Body of pancreas (tissue), 4 donors: ENCODE data around the gene DUSP5. TPM values are rescaled to one million over a fixed set of nuclear protein-coding genes. Genes with fewer than 3 reads are reported as not detected.
A peak's percentile ranks its signal among the peaks of the same experiment; 100 is the strongest.

Experiments
- ATAC-seq: fragments of 150-250 bp; one replicate; pipeline ENCODE4 v1.9.1; 2016
- DNase-seq, 4 donors: peaks; one replicate each; pipeline ENCODE4 v3.0.0-alpha.2; 2019
- H3K27ac ChIP-seq, 4 donors: fragments of 200-600 bp; sonication (generic); 1 replicate in 3 of 4; 2 replicates in 1 of 4; pipeline versions ENCODE4 v1.5.1 to v1.6.1; 2016 to 2019; ENCODE audit warnings: mild to moderate bottlenecking in 1 of 4, mixed read lengths in 1 of 4, moderate library complexity in 1 of 4
- H3K27me3 ChIP-seq, 2 donors: fragments of 200-600 bp; sonication (generic); one replicate each; pipeline ENCODE4 v1.6.0; 2016; ENCODE audit warnings: mild to moderate bottlenecking in 1 of 2
- H3K36me3 ChIP-seq, 2 donors: fragments of 200-600 bp; sonication (generic); replicated peaks in 1 of 2; 2 replicates each; pipeline ENCODE4 v1.5.1; 2016; ENCODE audit warnings: low read depth in 2 of 2; ENCODE audit not compliant: insufficient read depth in 1 of 2
- H3K4me1 ChIP-seq: fragments of 200-600 bp; sonication (generic); one replicate; pipeline ENCODE4 v1.6.0; 2016
- H3K4me3 ChIP-seq, 2 donors: fragments of 200-600 bp; sonication (generic); 1 replicate in 1 of 2; 2 replicates in 1 of 2; pipeline ENCODE4 v1.5.1; 2016 to 2019
- H3K9me3 ChIP-seq, 3 donors: fragments of 200-600 bp; sonication (generic); 1 replicate in 2 of 3; 2 replicates in 1 of 3; pipeline ENCODE4 v1.5.1; 2016
- CTCF ChIP-seq, 7 experiments: fragments of 450-650 bp in 4 of 7; fragments of 200-600 bp in 3 of 7; sonication (generic) in 3 of 7; IDR thresholded peaks; one replicate each; pipeline ENCODE4 v1.5.1; 2016 to 2019; ENCODE audit warnings: antibody characterized with exemption in 7 of 7
- POLR2A ChIP-seq, 3 donors: fragments of 450-650 bp; IDR thresholded peaks; one replicate each; pipeline ENCODE4 v1.6.1; 2016; ENCODE audit warnings: antibody characterized with exemption in 3 of 3, mild to moderate bottlenecking in 2 of 3
- WGBS, 2 donors: methylation state at CpG; one replicate each; pipeline ENCODE4 v1.1.5; 2017; 5-methylcytosine and 5-hydroxymethylcytosine counted together
- intact Hi-C: fragments of 100-400 bp; cut with DNase I; formaldehyde crosslinking; loops from one replicate; pipeline ENCODE4 v1.15.1; 2023
- total RNA-seq, 2 donors: library from RNA; depleted of rRNA; stranded (reverse); fragments of >200 nt; gene quantifications; one replicate each; pipeline ENCODE4 v1.1.0, GENCODE V29; 2016

DUSP5 gene
- total RNA-seq, 2 donors from 2014 or later = 6.2 to 9.2 TPM

- WGBS, 2 donors = 76 to 80% methylated on average over 6 of the region's 6 CpGs
- intact Hi-C loops = no loop called here
- TF ChIP-seq POLR2A (IDR thresholded peaks at IDR 0.05) (no peak), CTCF (IDR thresholded peaks at IDR 0.05) (no peak)
- H3K4me1 ChIP-seq = peaks cover 38% of the 10 kb centered on the region
- no peaks in the 10 kb centered on the region for H3K9me3 ChIP-seq
- ATAC-seq (no peak), DNase-seq (no peak)
- H3K36me3 ChIP-seq = no peaks in the 10 kb centered on the region
- H3K27me3 ChIP-seq = no peaks in the 10 kb centered on the region
- no peak overlapping the region for H3K4me3 ChIP-seq
- H3K27ac ChIP-seq = peak overlapping the region in 2 of 4 donors; percentile 5 to 80
These were observed 7.5 kb downstream of the DUSP5 start for GRCh38 chr10:110505130-110505770.

GRCh38 chr10:110506448-110506847 lies 8.7 kb downstream of the DUSP5 start:
- ATAC-seq (no peak), DNase-seq (no peak)
- WGBS, 2 donors = 92 to 94% methylated on average over 2 of the region's 2 CpGs
- H3K27ac ChIP-seq = no peak overlapping the region
- peaks cover 28% of the 10 kb centered on the region for H3K4me1 ChIP-seq
- TF ChIP-seq CTCF (IDR thresholded peaks at IDR 0.05) (no peak), POLR2A (IDR thresholded peaks at IDR 0.05) (no peak)
- no peak overlapping the region for H3K4me3 ChIP-seq
- no peaks in the 10 kb centered on the region for H3K27me3 ChIP-seq
- intact Hi-C loops = no loop called here
- H3K36me3 ChIP-seq = no peaks in the 10 kb centered on the region
- H3K9me3 ChIP-seq = no peaks in the 10 kb centered on the region

GRCh38 chr10:110507346-110507745 lies 9.6 kb downstream of the DUSP5 start:
- Histone ChIP-seq H3K4me3 (no peak overlapping the region), H3K36me3 (no peaks in the 10 kb centered on the region), H3K4me1 (peaks cover 19% of the 10 kb centered on the region), H3K27ac (no peak overlapping the region), H3K9me3 (no peaks in the 10 kb centered on the region), H3K27me3 (no peaks in the 10 kb centered on the region)
- WGBS, 2 donors = 87 to 88% methylated on average over 6 of the region's 6 CpGs
- intact Hi-C loops = no loop called here
- ATAC-seq = no peak
- TF ChIP-seq POLR2A (IDR thresholded peaks at IDR 0.05) (no peak), CTCF (IDR thresholded peaks at IDR 0.05) (no peak)
- no peak for DNase-seq

GRCh38 chr10:110508159-110508788 lies 10.6 kb downstream of the DUSP5 start:
- no peak for TF ChIP-seq CTCF (IDR thresholded peaks at IDR 0.05)
- no peak for TF ChIP-seq POLR2A (IDR thresholded peaks at IDR 0.05)
- Histone ChIP-seq H3K27ac (no peak overlapping the region), H3K4me1 (peaks cover 14% of the 10 kb centered on the region), H3K36me3 (no peaks in the 10 kb centered on the region), H3K9me3 (no peaks in the 10 kb centered on the region), H3K4me3 (no peak overlapping the region), H3K27me3 (no peaks in the 10 kb centered on the region)
- 83 to 88% methylated on average over 9 of the region's 9 CpGs for WGBS, 2 donors
- DNase-seq (no peak), ATAC-seq (no peak)
- intact Hi-C loops = no loop called here
